ENCODE data around the gene DSTYK.
A peak's percentile ranks its signal among the peaks of the same experiment; 100 is the strongest.

The DSTYK gene

DNA sequence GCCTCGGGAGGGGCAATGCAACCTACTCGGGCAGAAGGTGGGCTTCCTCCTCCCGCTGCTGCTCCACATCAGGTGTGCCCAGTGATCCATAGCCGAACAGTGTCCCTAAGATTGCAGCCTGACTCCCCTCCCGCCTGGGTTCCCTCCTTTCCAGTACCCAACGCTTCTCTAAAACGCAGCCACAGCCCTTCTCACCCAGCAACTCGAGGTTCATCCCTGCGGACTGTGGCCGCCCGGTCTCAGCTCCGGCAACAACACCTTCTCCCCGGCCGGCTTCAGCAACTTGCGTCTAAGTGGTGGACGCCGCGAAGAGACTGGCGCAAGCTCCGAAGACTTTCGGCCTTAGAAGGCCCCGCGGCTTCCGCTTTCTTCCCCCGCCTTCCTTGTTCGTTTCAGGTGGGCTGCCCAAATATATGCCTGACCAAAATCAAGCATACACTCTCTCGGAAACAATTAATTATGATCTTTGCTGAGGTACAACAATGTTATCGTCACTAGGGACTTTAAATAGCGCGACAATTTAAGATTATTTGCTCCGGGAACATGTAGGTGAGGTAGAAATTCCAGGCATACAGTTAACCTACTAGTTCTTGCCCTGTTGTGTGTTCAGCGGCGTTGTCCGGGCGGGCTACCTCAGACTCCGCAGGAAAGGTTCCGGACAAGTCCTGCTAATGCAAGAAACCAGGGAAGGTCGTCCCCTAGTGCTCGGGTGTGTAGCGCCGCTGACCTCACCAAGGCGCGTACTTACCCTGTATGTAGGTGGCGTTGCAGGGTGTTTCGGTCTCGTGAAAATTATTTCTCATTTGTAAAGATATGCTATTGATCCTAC, 89.6 kb downstream of the DSTYK start, which contains the start of gene RBBP5:
Gene RBBP5 (minus strand): TSS at position 319 of the 829 bp plus-strand sequence. CDS start 105 bp downstream, at position 214.
- peak; percentile 100 for DNase-seq
- Histone ChIP-seq H3K9me3 (ENCODE audit: severe bottlenecking) (no peaks in the 10 kb centered on the region), H3K4me3 (ENCODE audit: low read depth, low read length) (peak within 1 kb of the TSS; percentile 79), H3K36me3 (peaks cover 40% of the 10 kb centered on the region), H3K27ac (peak within 1 kb of the TSS; percentile 98), H3K27me3 (ENCODE audit: insufficient read depth, low read depth, severe bottlenecking) (no peaks in the 10 kb centered on the region)
- peak; percentile 100 for TF ChIP-seq CTCF (IDR thresholded peaks at IDR 0.05; ENCODE audit: low read depth, low read length)

DNA sequence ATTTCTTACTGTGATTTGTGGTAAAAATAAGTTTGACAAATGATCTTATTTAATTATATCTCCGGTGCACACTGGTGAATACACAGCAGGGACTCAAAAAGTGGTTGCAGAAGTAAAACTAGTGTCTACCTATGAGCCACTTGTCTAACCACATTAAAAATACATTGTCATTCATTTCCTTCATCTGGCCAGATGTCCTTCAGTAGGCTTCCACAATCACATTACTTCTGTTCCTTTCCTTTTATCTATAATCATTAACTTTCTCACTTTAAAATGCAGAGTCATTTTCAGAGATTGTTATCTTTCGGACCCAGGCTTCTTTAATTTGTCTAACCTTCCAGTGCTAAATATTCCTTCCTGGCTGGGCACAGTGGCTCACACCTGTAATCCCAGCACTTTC, 92.8 kb downstream of the DSTYK start:
- DNase-seq: no peak
- Histone ChIP-seq H3K4me3 (ENCODE audit: low read depth, low read length) (no peak overlapping the region), H3K27me3 (ENCODE audit: insufficient read depth, low read depth, severe bottlenecking) (no peaks in the 10 kb centered on the region), H3K27ac (no peak overlapping the region), H3K36me3 (peaks cover 69% of the 10 kb centered on the region), H3K9me3 (ENCODE audit: severe bottlenecking) (no peaks in the 10 kb centered on the region)
- no peak for TF ChIP-seq CTCF (IDR thresholded peaks at IDR 0.05; ENCODE audit: low read depth, low read length)

DNA sequence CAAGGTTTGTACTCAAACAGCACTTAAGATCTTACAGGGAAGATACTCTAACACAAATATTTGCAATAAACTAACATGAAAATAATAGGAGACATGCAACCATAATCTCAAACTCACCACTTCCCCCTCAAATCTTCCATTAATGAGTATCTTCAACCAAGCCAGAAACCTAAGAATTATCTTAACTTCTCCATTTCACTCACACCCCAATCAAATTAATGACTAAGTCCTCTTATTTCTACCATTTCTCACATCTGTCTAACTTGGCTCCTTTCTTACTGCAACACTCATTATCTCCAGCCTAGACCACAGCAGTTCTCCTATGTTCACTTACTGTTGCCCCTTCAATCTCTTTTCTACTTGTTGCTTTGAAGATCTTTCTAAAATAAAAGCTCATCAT, 100.1 kb downstream of the DSTYK start:
- Histone ChIP-seq H3K27ac (no peak overlapping the region), H3K27me3 (ENCODE audit: insufficient read depth, low read depth, severe bottlenecking) (no peaks in the 10 kb centered on the region), H3K9me3 (ENCODE audit: severe bottlenecking) (no peaks in the 10 kb centered on the region), H3K4me3 (ENCODE audit: low read depth, low read length) (no peak overlapping the region), H3K36me3 (peaks cover 79% of the 10 kb centered on the region)
- no peak for TF ChIP-seq CTCF (IDR thresholded peaks at IDR 0.05; ENCODE audit: low read depth, low read length)
- no peak for DNase-seq

DNA sequence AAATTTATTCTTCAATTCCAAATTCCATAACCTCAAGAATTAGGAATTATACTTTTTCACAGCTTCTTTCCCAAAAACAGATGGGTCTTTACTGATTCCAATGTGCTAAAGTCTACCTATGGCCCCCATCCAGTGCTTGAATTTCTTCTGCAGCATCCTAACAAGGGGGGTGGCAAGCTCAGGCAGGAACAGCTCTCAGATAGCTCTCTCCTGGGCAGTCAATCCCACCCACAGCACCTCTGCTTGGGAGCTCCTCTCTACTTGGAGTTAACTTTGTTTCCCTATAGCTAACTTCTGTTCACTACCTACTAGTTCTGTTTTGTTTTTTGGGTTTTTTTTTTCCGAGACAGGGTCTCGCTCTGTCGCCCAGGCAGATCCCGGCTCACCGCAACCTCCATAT, 101.8 kb downstream of the DSTYK start:
- no peak overlapping the region for H3K4me3 ChIP-seq (ENCODE audit: low read depth, low read length)
- no peak overlapping the region for H3K27ac ChIP-seq
- H3K36me3 ChIP-seq: peaks cover 81% of the 10 kb centered on the region
- no peaks in the 10 kb centered on the region for H3K27me3 ChIP-seq (ENCODE audit: insufficient read depth, low read depth, severe bottlenecking)
- DNase-seq: no peak
- no peak for TF ChIP-seq CTCF (IDR thresholded peaks at IDR 0.05; ENCODE audit: low read depth, low read length)
- no peaks in the 10 kb centered on the region for H3K9me3 ChIP-seq (ENCODE audit: severe bottlenecking)

GRCh38 chr1:205109269-205109668, 102.2 kb downstream of the DSTYK start:
- no peaks in the 10 kb centered on the region for H3K9me3 ChIP-seq (ENCODE audit: severe bottlenecking)
- H3K27me3 ChIP-seq (ENCODE audit: insufficient read depth, low read depth, severe bottlenecking): no peaks in the 10 kb centered on the region
- H3K4me3 ChIP-seq (ENCODE audit: low read depth, low read length): no peak overlapping the region
- H3K27ac ChIP-seq: no peak overlapping the region
- TF ChIP-seq CTCF (IDR thresholded peaks at IDR 0.05; ENCODE audit: low read depth, low read length): no peak
- no peak for DNase-seq
- peaks cover 81% of the 10 kb centered on the region for H3K36me3 ChIP-seq
